ENCODE results near the gene OR3A2.
"Not testable (repeated sequence)": the region's sequence is repeated elsewhere in the genome, so short reads cannot be mapped to it uniquely, and the experiment has no call there.

The OR3A2 gene

DNA sequence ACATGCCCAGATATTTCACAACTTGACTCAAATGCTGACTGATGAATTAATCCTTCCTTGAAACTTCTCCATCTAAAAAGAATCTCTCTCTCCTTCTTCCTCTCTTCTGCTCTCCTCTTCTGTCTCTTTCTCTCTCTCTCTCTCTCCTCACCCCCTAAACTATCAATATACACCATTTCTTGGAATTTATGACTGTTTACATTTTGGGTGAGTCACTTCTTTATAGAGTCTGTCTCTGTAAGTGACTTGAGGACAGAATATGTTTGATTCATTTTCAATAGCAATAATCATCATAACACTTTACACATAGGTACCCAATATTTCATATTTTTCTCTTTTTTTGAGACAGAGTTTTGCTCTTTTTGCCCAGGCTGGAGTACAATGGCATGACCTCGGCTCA, 103.2 kb downstream of the OR3A2 start:
- DNase-seq = no peak

DNA sequence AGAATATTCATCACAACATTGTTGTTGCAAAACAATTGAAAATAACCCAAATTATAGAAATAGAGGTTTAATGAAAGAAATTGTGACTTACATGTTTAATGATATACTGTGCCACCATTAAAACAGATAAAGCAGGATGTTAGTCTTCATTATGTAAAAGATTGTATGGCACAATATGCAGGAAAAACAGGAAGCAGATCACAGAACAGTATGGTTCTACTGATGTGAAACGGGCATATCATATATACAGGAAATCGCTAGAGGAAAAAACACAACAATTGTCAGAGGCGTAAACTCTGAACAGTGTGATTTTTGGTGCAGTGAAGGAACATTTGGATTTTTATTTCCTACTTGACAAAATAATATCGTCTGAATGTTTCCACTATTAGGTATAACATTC, 110.0 kb downstream of the OR3A2 start:
- no peak for DNase-seq

GRCh38 chr17:3271072-3271848, 114.8 kb downstream of the OR3A2 start:
- peak; percentile 7 for DNase-seq

DNA sequence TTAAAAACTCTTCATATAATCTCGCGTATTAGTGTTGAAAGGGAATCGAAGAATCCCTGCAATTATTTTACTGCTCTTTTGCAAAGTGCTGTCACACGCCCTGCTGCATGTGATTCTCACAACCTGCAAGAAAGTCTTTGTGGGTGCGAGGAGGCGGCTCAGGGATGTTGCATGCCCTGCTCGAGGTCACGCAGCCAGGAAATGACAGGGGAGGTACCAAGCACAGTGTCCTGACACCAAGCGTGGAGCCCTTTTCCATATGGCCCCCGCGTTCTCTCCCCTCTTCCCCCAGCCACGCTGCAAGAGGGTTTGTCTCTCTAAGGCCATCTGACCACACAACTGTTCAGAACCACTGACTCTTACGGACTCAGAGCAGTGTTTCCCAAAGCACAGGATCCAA, 125.5 kb downstream of the OR3A2 start:
- DNase-seq = no peak

GRCh38 chr17:3260163-3260562, 125.9 kb downstream of the OR3A2 start:
- DNase-seq = no peak

- DNase-seq = no peak
Observed at GRCh38 chr17:3256575-3256974, 129.5 kb downstream of the OR3A2 start.

GRCh38 chr17:3249013-3249412, 137.1 kb downstream of the OR3A2 start:
- DNase-seq = not testable (repeated sequence)

DNA sequence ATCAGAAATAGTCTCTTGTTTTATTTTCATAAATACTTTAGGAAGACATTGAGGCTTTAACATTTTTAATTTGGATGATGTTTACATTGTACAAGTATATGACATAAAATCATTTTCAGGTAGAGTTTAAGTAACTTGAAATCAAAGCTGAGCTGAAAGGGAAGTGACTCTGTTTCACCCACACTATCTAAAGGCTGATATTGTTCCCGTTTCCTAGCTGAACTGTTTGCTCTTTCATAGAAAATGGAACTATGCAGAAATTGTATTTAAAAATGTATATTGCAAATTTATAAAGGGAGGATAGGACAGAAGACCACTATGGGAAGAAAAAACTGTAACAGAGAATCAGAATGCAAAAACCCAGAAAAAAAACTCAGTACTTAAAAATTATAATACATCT, 141.3 kb downstream of the OR3A2 start:
- DNase-seq = not testable (repeated sequence)

DNA sequence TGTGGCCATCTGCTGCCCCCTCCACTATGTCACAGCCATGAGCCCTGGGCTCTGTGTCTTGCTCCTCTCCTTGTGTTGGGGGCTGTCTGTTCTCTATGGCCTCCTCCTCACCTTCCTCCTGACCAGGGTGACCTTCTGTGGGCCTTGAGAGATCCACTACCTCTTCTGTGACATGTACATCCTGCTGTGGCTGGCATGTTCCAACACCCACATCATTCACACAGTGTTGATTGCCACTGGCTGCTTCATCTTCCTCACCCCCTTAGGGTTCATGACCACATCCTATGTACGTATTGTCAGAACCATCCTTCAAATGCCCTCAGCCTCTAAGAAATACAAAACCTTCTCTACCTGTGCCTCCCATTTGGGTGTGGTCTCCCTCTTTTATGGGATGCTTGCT, 145.1 kb downstream of the OR3A2 start:
- DNase-seq = not testable (repeated sequence)

DNA sequence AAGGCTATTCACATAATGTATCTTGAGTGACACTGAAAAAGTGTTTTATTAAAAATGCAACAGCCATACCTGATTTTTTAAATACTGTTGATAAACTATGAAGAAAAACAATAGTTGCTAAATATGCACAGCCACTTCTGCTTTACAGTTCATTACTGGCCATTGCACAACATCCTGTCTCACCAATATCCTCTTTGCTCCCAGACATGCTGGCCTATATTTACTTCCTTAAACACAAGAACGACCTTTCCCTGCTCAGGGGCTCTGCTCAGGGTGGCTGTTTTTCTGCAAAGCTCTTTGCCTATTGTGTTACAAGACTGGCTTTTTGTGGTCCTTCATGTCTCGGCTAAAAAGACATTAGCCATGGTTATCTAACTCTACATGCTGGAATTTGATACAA, 147.4 kb downstream of the OR3A2 start:
- DNase-seq = peak; percentile 44

DNA sequence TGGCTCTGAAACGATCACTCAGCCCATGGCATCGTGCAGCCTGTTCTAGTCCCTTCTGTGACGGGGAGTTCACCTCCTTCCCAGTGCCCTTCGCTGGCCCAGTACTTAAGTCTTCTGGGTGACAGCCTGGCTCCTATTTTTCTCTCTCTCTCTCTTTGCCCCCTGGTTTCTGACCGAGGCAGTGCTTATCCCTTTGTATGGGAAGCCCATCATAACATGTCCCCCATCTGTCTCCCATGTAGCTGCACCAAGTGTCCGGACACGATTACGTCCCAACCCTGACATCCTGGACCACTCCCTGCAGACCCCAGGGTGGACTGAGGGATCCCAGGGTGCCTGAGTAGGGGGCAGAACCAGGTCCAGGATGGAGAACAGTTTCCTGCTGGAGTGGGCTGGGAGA, 153.8 kb downstream of the OR3A2 start:
- not testable (repeated sequence) for DNase-seq
